Cardiac fibroblast (primary cell): ENCODE results near the gene OR5H14.
"Not testable (repeated sequence)": the region's sequence is repeated elsewhere in the genome, so short reads cannot be mapped to it uniquely, and the experiment has no call there.

Experiments used
- DNase-seq, 2 donors: peaks; one replicate each; pipeline versions ENCODE4 v3.0.0 to v3.0.0-alpha.2; 2010; ENCODE audit warnings: low read depth in 2 of 2
- H3K4me3 ChIP-seq, 2 donors: replicated peaks in 1 of 2; 1 replicate in 1 of 2; 2 replicates in 1 of 2; pipeline ENCODE4 v1.5.1; 2011; ENCODE audit warnings: low read depth in 2 of 2, low read length in 2 of 2, mild to moderate bottlenecking in 2 of 2, moderate library complexity in 1 of 2
- CTCF ChIP-seq: IDR thresholded peaks from one replicate; pipeline ENCODE4 v1.5.1; 2011; ENCODE audit warnings: low read depth, mild to moderate bottlenecking, low read length, inconsistent platforms

The OR5H14 gene

GRCh38 chr3:98130421-98130820 lies 16.9 kb upstream of the OR5H14 start, which contains the start of gene OR5H1:
TSS of gene OR5H1 (plus strand) at chr3:98130721. CDS start at chr3:98132698, 1,977 bp downstream.
- H3K4me3 ChIP-seq, result no peak within 1 kb of the TSS
- DNase-seq, result no peak
- no peak for TF ChIP-seq CTCF

GRCh38 chr3:98136631-98137030 lies 10.6 kb upstream of the OR5H14 start:
- DNase-seq, result no peak
- H3K4me3 ChIP-seq, result no peak overlapping the region
- no peak for TF ChIP-seq CTCF

GRCh38 chr3:98137826-98138557 lies 9.3 kb upstream of the OR5H14 start:
- not testable (repeated sequence) for H3K4me3 ChIP-seq, DNase-seq

GRCh38 chr3:98140531-98140930 lies 6.7 kb upstream of the OR5H14 start:
- no peak for TF ChIP-seq CTCF
- no peak for DNase-seq
- no peak overlapping the region for H3K4me3 ChIP-seq

GRCh38 chr3:98148751-98149150 lies 1.5 kb downstream of the OR5H14 start:
- H3K4me3 ChIP-seq, result no peak overlapping the region
- TF ChIP-seq CTCF, result no peak

GRCh38 chr3:98149456-98149855 lies 2.2 kb downstream of the OR5H14 start:
- DNase-seq, H3K4me3 ChIP-seq: not testable (repeated sequence)

More at GRCh38 chr3:98148751-98149150, 1.5 kb downstream of the OR5H14 start:
- DNase-seq, result no peak

GRCh38 chr3:98151241-98151640 lies 4.0 kb downstream of the OR5H14 start:
- TF ChIP-seq CTCF, result no peak
- peak in 1 of 2 donors; percentile 18 for DNase-seq
- H3K4me3 ChIP-seq, result no peak overlapping the region

- TF ChIP-seq CTCF, result no peak
- no peak for DNase-seq
- H3K4me3 ChIP-seq, result no peak within 1 kb of the TSS
Measured at GRCh38 chr3:98166396-98166795, 19.1 kb downstream of the OR5H14 start, which contains the start of gene OR5H15. TSS of gene OR5H15 (plus strand) at chr3:98166696. CDS start at chr3:98168700, 2,004 bp downstream.
